Smooth muscle cell (in vitro differentiated cells): ENCODE results near the gene RNF32. TPM values are rescaled to one million over a fixed set of nuclear protein-coding genes. Genes with fewer than 3 reads are reported as not detected.

Experiments used
- DNase-seq: peaks from one replicate; lab custom pipeline; 2025; ENCODE audit not compliant: unreplicated experiment; lab: John Stamatoyannopoulos, UW
- H2AFZ ChIP-seq: fragments of 200-600 bp; sonication (generic); 2 replicates; pipeline ENCODE4 v1.6.0; 2016; ENCODE audit warnings: antibody characterized with exemption, low read depth, mild to moderate bottlenecking
- H3F3A ChIP-seq: fragments of 200-600 bp; sonication (generic); 2 replicates; pipeline ENCODE4 v1.6.0; 2017; ENCODE audit warnings: antibody characterized with exemption, low read depth
- H3K27ac ChIP-seq: fragments of 200-600 bp; sonication (generic); 2 replicates; pipeline ENCODE4 v1.5.1; 2016; ENCODE audit warnings: low read depth, mild to moderate bottlenecking
- H3K27me3 ChIP-seq: fragments of 200-600 bp; sonication (generic); 2 replicates; pipeline ENCODE4 v1.6.1; 2016; ENCODE audit warnings: low read depth, mild to moderate bottlenecking
- H3K36me3 ChIP-seq: fragments of 200-600 bp; sonication (generic); 2 replicates; pipeline ENCODE4 v1.5.1; 2016; ENCODE audit warnings: low read depth
- H3K4me1 ChIP-seq: fragments of 200-600 bp; sonication (generic); 2 replicates; pipeline ENCODE4 v1.5.1; 2016; ENCODE audit warnings: low read depth
- H3K4me2 ChIP-seq: fragments of 200-600 bp; sonication (generic); 2 replicates; pipeline ENCODE4 v1.6.0; 2016; ENCODE audit warnings: mild to moderate bottlenecking
- H3K4me3 ChIP-seq: fragments of 200-600 bp; sonication (generic); 2 replicates; pipeline ENCODE4 v1.5.1; 2016; ENCODE audit warnings: mild to moderate bottlenecking
- H3K79me2 ChIP-seq: fragments of 200-600 bp; sonication (generic); 2 replicates; pipeline ENCODE4 v1.6.0; 2016; ENCODE audit warnings: low read depth, mild to moderate bottlenecking
- H3K9ac ChIP-seq: fragments of 200-600 bp; sonication (generic); 2 replicates; pipeline ENCODE4 v1.6.0; 2016; ENCODE audit warnings: low read depth
- H3K9me3 ChIP-seq: fragments of 200-600 bp; sonication (generic); replicated peaks from 2 replicates; pipeline ENCODE4 v1.5.1; 2016; ENCODE audit warnings: low read depth
- H4K20me1 ChIP-seq: fragments of 200-600 bp; sonication (generic); 2 replicates; pipeline ENCODE4 v1.6.0; 2016; ENCODE audit warnings: low read depth
- WGBS: methylation state at CpG from one replicate; pipeline ENCODE4 v1.1.7; 2016; ENCODE audit warnings: low lambda C conversion rate; 5-methylcytosine and 5-hydroxymethylcytosine counted together
- polyA plus RNA-seq: library from polyadenylated mRNA; unstranded; fragments of >200 nt; fragmentation: Nextera tagmentation; extraction: Ambion mirVana; gene quantifications from 2 replicates; pipeline ENCODE4 v1.2.1, GENCODE V29; 2016
- total RNA-seq: library from RNA; depleted of rRNA; stranded (reverse); fragments of >200 nt; gene quantifications from 2 replicates; pipeline ENCODE4 v1.2.3, GENCODE V29; 2014
- TF ChIP-seq, protein P1 (sequence below): fragments of 200-600 bp; sonication (generic); IDR thresholded peaks from 2 replicates; pipeline ENCODE4 v1.5.1; 2017; ENCODE audit warnings: borderline replicate concordance, mild to moderate bottlenecking, antibody characterized with exemption; ENCODE audit not compliant: insufficient read depth, poor library complexity, severe bottlenecking

RNF32 gene
- 4.3 TPM in 2 replicates for total RNA-seq
- polyA plus RNA-seq, result 0.63 and 2.6 TPM in 2 replicates

DNA sequence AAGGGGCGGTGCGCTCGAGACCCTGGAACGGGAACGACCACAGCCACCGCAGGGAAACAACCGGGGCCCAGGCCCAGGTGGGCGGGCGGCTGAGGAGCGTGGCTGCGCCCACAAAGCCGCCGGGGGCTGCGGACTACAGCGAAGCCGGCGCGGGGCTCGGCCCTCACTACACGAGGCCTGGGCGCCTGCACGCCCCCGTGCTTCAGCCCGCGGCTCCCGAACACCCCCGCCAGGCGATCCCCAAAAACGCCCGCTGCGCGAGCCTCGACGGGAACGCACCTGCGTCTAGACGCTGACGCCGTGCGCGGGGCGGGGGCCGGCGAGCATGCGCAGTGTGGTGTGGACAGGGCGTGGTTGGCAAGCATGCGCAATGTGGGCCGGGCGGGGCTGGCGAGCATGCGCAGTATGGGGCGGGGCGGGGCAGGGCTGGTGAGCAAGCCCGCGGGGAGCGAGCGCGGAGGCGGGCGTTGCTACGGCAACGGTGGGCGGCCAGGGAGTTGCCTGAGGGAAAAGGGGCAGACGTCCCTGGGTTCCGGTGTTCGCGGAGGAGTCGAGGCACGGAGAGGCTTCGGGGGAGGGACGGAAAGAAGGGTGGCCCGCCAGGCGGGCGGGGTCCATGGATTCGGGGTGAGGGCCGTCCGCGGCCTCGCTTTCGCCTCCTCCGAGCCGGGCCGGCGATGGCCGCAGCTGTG is at the start of gene RNF32:
RNF32 (plus strand) TSS at position 518 of the 692 bp plus-strand sequence. CDS start 3,104 bp downstream, outside the sequence.
- Histone ChIP-seq H3F3A (no peaks in the 10 kb centered on the region), H3K27me3 (no peaks in the 10 kb centered on the region), H3K4me1 (peaks cover 6% of the 10 kb centered on the region), H3K27ac (peak within 1 kb of the TSS; percentile 86), H3K79me2 (peaks cover 10% of the 10 kb centered on the region), H3K4me3 (peak within 1 kb of the TSS; percentile 70), H3K9me3 (no peaks in the 10 kb centered on the region), H3K9ac (peak within 1 kb of the TSS; percentile 92), H3K36me3 (no peaks in the 10 kb centered on the region), H2AFZ (peak within 1 kb of the TSS; percentile 94), H3K4me2 (peak within 1 kb of the TSS; percentile 83), H4K20me1 (no peaks in the 10 kb centered on the region)
- TF ChIP-seq, protein P1, sequence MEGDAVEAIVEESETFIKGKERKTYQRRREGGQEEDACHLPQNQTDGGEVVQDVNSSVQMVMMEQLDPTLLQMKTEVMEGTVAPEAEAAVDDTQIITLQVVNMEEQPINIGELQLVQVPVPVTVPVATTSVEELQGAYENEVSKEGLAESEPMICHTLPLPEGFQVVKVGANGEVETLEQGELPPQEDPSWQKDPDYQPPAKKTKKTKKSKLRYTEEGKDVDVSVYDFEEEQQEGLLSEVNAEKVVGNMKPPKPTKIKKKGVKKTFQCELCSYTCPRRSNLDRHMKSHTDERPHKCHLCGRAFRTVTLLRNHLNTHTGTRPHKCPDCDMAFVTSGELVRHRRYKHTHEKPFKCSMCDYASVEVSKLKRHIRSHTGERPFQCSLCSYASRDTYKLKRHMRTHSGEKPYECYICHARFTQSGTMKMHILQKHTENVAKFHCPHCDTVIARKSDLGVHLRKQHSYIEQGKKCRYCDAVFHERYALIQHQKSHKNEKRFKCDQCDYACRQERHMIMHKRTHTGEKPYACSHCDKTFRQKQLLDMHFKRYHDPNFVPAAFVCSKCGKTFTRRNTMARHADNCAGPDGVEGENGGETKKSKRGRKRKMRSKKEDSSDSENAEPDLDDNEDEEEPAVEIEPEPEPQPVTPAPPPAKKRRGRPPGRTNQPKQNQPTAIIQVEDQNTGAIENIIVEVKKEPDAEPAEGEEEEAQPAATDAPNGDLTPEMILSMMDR, result no peak
- WGBS, result 8% methylated on average over 72 of the region's 85 CpGs
- peak; percentile 94 for DNase-seq

DNA sequence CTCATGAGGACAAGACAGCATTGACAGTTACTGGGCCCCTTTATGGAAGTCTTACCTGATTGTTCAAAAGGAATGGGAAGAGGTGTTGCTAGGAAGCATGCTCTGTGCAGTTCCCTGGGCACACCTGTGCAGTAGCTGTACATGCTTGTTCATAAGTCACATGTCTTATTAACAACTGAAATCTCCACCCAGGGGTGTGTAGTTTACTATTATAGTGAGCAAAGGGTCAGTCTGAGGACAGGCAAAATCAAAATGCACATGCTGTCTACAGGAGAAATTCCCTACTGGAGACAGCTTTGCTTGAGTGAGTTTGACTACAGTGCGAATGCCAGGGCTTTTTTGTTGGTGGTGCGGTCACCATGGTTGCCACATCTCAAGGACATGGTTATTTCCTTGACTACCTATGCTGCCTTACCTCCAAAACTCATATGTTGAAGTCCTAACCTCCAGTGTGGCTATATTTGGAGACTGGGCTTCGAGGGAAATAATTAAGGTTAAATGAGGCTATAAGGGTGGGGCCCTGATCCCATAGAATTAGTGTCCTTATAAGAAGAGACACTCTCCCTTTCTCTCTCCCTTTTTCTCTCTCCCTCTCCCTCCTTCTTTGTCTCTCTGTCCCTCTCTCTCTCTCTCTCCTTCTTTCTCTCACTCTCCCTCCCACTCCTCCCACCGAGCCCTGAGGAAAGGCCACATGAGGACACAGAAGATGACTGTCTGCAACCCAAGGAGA is 48.3 kb upstream of the RNF32 start:
- DNase-seq, result no peak
- Histone ChIP-seq H2AFZ (no peak overlapping the region), H3K36me3 (no peaks in the 10 kb centered on the region), H3K27ac (no peak overlapping the region), H3K9me3 (no peaks in the 10 kb centered on the region), H3K79me2 (no peaks in the 10 kb centered on the region), H3K27me3 (no peaks in the 10 kb centered on the region), H3K4me2 (no peak overlapping the region), H4K20me1 (no peaks in the 10 kb centered on the region), H3F3A (no peaks in the 10 kb centered on the region), H3K9ac (no peak overlapping the region), H3K4me3 (no peak overlapping the region), H3K4me1 (no peaks in the 10 kb centered on the region)
- WGBS, result 84% methylated on average over 4 of the region's 4 CpGs
- TF ChIP-seq, protein P1, result no peak

DNA sequence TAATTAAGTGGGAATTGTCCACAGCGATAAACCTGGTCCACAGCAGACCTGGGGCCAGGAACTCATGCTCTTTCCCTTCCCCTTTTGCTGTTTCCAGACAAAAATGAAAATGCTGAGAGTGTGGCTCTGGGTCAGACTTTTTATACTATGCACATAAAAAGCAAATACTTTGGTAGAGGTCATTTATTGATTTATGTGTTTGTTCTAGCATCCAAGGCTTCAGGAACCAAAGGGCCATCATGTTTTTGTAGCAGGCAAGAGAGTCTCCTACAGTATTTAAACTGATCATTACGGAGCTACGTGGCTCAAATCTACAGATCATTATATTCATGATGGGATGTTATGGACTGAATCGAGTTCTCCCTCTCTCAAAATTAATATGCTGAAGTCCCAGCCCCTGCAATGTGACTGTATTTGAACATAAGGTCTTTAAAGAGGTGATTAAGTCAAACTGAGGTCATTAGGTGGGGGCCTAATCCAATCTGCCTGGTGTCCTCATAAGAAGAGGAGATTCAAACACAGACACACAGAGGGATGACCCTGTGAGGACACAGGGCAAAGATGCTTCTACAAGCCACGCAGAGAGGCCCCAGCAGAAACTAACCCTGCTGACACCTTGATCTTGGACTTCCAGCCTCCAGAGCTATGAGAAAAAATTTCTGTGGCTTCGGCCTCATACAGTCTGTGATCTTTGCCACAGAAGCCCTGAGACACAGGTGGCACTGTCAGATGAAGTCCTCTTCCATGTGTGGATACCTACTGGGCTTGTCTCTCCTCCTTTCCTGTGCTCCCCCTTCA is 46.1 kb upstream of the RNF32 start:
- no peak for DNase-seq
- no peaks in the 10 kb centered on the region for H3F3A ChIP-seq
- no peaks in the 10 kb centered on the region for H3K9me3 ChIP-seq
- H3K4me3 ChIP-seq, result no peak overlapping the region
- no peaks in the 10 kb centered on the region for H4K20me1 ChIP-seq
- H2AFZ ChIP-seq, result no peak overlapping the region
- 92% methylated on average over 5 of the region's 6 CpGs for WGBS
- no peaks in the 10 kb centered on the region for H3K79me2 ChIP-seq
- H3K36me3 ChIP-seq, result no peaks in the 10 kb centered on the region
- no peak overlapping the region for H3K27ac ChIP-seq
- no peak overlapping the region for H3K4me2 ChIP-seq
- TF ChIP-seq, protein P1, result no peak
- no peak overlapping the region for H3K9ac ChIP-seq
- no peaks in the 10 kb centered on the region for H3K4me1 ChIP-seq
- H3K27me3 ChIP-seq, result no peaks in the 10 kb centered on the region
